DMS153 treated with DMSO at 0.1 percent for 48 hours (cell line): Measurements from ENCODE around the gene PPRC1.

Source experiments
- DNase-seq: peaks from one replicate; lab custom pipeline; 2025; ENCODE audit not compliant: unreplicated experiment; lab: John Stamatoyannopoulos, UW

Gene PPRC1

DNA sequence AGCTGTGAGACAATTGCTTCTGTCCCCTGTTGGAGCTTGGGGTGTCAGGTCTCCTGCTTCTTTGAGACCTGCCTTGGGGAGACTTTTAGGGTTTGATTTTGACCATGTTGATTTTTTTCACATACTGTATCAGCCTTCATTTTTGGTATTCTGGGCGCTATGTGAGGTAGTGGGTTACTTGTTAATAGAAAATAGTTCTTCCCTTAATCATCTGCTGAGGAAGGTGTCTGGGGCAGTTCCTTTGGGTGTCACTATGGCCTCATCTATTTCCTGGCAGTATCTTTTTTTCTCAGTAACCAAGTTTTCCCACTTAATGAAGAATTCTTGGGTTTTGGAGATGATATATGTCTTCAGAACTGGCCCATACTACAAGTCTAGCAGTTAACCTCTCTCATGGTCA, 14.7 kb downstream of the PPRC1 start:
- DNase-seq: no peak

DNA sequence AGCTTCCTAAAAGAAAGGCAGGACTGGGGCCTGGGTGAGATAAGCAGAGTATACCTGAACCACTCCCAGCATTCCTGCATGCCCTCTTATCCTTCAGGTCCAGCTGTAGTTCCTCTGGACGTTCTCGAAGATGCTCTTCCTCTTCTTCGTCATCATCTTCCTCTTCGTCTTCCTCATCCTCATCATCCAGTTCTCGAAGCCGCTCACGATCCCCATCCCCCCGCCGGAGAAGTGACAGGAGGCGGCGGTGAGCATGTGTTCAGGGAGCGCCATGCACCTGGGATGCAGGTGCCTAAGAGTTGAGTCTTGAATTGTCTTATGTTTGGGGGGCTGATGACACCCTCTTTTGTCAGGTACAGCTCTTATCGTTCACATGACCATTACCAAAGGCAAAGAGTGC, 15.4 kb downstream of the PPRC1 start:
- no peak for DNase-seq

GRCh38 chr10:102150970-102151773, 18.3 kb downstream of the PPRC1 start:
- DNase-seq: no peak

GRCh38 chr10:102151774-102152544, 19.1 kb downstream of the PPRC1 start, which contains the start of gene NOLC1:
Gene NOLC1 (plus strand): TSS chr10:102152389. CDS start chr10:102152411, 22 bp downstream.
- peak; percentile 90 for DNase-seq

DNA sequence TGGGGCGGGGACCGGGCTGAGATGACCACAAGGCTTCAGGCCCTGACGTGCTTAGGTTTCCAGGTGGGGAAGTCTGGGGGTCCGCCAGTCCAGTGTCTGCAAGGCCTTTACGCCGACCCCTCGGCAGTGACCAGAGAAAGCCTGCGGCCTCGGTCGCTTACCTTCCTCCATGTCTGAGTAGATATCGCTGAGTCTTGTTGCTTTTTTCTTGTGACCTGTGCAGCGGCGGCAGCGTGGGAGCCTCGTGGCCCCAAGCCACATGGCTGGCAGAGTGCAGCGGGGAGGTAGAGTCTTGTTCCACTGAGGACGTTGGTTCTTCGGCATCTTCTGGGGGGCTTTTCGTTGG, 19.7 kb downstream of the PPRC1 start:
- no peak for DNase-seq

- DNase-seq: no peak
Measured at GRCh38 chr10:102153093-102153620, 20.3 kb downstream of the PPRC1 start.

DNA sequence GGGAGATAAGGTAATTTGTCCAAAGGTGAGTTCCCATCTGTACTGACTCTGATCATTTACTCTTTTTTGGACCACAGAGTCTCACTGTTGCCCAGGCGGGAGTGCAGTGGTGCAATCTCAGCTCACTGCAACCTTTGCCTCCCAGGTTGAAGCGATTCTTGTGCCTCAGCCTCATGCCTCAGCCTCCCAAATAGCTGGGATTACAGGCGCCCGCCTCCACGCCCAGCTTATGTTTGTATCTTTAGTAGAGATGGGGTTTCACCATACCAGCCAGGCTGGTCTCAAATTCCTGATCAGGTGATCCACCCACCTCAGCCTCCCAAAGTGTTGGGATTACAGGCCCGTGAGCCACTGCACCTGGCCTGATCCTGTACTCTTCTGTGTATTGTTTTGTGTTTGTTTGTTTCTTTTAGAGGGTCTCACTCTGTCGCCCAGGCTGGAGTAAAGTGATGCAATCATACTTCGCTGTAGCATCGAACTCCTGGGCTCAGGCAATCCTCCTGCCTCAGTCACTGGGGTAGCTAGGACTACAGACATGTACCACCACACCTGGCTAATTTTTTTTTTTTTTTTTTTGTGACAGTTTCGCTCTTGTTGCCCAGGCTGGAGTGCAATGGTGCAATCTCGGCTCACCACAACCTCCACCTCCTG, 21.8 kb downstream of the PPRC1 start:
- DNase-seq: no peak

GRCh38 chr10:102157224-102157623, 24.4 kb downstream of the PPRC1 start:
- DNase-seq: no peak

DNA sequence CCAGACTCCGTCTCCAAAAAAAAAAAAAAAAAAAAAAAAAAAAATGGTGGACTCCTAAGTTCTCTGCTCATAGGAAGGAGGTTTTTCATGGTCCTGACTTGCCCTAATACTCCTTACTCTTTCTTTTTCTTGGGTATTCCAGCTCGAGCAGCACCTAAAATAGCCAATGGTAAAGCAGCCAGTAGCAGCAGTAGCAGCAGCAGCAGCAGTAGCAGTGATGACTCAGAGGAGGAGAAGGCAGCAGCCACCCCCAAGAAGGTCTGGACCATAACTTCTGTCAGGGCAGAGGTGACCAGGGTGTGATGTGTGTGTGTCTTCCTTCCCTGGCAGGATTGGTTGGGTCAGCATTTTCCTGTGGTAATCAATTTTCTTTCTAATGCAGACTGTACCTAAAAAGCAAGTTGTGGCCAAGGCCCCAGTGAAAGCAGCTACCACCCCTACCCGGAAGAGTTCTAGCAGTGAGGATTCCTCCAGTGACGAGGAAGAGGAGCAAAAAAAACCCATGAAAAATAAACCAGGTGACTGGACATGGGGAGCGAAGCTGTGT, 26.3 kb downstream of the PPRC1 start:
- no peak for DNase-seq

DNA sequence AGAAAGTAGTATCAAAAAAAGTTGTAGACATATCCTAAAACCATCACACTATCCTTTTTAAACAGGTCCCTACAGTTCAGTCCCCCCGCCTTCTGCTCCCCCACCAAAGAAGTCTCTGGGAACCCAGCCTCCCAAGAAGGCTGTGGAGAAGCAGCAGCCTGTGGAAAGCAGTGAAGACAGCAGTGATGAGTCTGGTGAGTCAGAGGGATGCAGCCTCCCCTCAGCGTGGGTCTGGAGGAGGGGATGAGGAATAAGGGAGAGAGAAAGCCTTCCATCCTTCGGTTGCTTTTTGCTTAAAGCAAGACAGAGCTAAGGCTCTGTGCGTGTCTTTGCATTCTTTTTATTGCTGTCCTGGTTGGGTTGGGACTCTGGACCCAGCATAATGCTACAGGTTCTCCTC, 27.0 kb downstream of the PPRC1 start:
- DNase-seq: no peak

GRCh38 chr10:102163342-102163989, 30.6 kb downstream of the PPRC1 start:
- DNase-seq: no peak

- no peak for DNase-seq
Measured at GRCh38 chr10:102167861-102168260, 35.0 kb downstream of the PPRC1 start.

DNA sequence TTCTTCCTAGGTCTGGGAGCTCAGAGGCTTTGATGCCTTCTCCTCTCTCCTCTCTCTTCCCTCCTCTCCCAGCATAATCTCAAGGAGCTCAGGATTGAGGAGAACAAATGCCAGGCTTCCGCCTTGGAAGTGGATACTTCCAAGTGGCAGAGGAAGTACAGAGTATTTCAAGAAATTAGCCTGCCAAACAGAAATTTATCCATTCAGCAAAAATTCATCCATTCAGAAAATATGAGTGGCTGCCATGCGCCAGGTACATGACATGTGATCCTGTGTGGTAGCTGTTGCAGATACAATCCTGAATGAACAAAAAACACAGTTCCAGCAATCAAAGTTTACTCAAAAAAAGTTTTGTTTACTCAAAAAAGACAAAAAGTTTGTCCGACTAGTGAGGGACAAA, 37.8 kb downstream of the PPRC1 start:
- DNase-seq: no peak

- DNase-seq: no peak
Measured at GRCh38 chr10:102172288-102172687, 39.4 kb downstream of the PPRC1 start.

- DNase-seq: no peak
Measured at GRCh38 chr10:102175415-102175814, 42.6 kb downstream of the PPRC1 start.

GRCh38 chr10:102184606-102185005, 51.8 kb downstream of the PPRC1 start:
- no peak for DNase-seq

DNA sequence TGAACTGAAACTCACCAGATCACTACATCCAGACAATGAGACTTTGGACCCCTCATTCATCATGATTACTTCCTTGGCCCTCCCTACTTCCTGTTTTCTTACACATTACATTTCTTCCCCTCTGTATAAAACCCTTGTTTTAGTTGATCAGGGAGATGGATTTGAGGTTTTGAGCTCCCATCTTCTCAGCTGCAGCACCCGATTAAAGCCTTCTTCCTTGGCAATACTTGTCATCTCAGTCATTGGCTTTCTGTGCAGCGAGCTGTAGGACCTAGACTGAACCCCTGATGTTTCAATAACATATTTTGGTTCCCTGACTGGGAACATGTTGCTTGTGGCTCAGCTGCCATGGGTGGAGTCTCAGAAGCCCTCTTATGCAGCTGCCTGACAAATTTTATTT, 52.4 kb downstream of the PPRC1 start:
- DNase-seq: no peak

- DNase-seq: no peak
Measured at GRCh38 chr10:102185811-102186527, 53.1 kb downstream of the PPRC1 start.

DNA sequence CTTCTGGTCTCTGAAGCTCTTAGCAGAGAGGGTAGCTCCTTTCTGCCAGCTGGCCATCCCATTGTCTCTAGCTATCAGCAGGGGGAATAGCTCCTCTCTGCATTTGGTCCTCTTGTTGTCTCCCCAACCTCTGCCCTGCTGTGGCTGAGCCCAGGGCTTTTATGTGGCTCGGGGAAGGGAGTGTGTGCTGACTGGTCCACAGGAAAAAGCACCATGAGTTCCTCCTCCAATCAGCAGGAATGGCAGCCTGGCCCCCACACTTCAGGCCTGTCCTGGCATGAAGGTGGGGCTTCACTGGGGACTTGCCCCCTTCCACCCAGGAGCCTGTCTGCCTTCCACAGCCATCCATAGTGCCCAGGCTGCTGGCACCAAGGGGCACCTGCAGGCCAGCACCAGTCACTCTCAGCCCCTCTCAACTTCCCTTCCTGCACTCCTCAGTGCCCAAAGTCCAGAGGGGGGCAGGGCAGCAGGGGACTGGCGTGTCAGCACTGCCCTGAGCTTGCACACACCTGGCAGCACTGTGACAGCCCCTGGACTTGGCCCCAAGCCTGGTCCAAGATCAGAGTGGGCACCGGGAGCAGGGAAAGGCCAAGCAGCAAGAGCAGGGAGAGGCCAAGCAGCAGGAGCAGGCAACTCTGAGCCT, 55.6 kb downstream of the PPRC1 start:
- no peak for DNase-seq
